ENCODE measurements around the gene KCNJ15. TPM values are rescaled to one million over a fixed set of nuclear protein-coding genes. Genes with fewer than 3 reads are reported as not detected.
A peak's percentile ranks its signal among the peaks of the same experiment; 100 is the strongest.

The KCNJ15 gene
- polyA plus RNA-seq, 2 of the 4 experiments (the other 2 are of a cell fraction), result 0.19 to 0.30 TPM

- POLR2A ChIA-PET, result no interaction called here
- CTCF ChIA-PET, result interaction anchor here (1.1 to 1.8 kb wide), 2 partner anchors 61 to 121 kb away, joined by 3 to 5 read pairs; no protein-coding TSS in a partner anchor
- no peak for FAIRE-seq
- no peak overlapping the region for H3K4me3 ChIP-seq
- no peak for TF ChIP-seq RARB (CRISPR knock-in tag; IDR thresholded peaks at IDR 0.05)
- TF ChIP-seq NFE2L2 (conservative IDR thresholded peaks at IDR 0.05; ENCODE audit: low read length), result no peak
- TF ChIP-seq ATOH8 (CRISPR knock-in tag; IDR thresholded peaks at IDR 0.05; ENCODE audit: low read depth), result no peak
- TF ChIP-seq HOXB13 (CRISPR knock-in tag; IDR thresholded peaks at IDR 0.05; ENCODE audit: low read depth), result no peak
- no peaks in the 10 kb centered on the region for H3K9me3 ChIP-seq
- 91% methylated on average over 5 of the region's 5 CpGs for WGBS (ENCODE audit: missing lambda C conversion rate)
- peak overlapping the region; percentile 15 to 35; a peak in 3 of 6 replicates for H3K27ac ChIP-seq
- ATAC-seq, result no peak
- peaks cover 40% of the 10 kb centered on the region for H3K4me1 ChIP-seq
- H3K4me2 ChIP-seq, result peak overlapping the region; percentile 42
- DNase-seq (ENCODE audit: low read depth in 1 of 2, low spot score in 1 of 2), result no peak
Measured at GRCh38 chr21:38291874-38292273, 35.1 kb downstream of the KCNJ15 start.

- H3K4me2 ChIP-seq, result peak overlapping the region; percentile 42; the same call in 2 of the 3 replicates
- no peak for TF ChIP-seq KDM1A (IDR thresholded peaks at IDR 0.05; ENCODE audit: low read depth)
- TF ChIP-seq EHF (CRISPR knock-in tag; IDR thresholded peaks at IDR 0.05), result no peak
- TF ChIP-seq RCOR1 (IDR thresholded peaks at IDR 0.05; ENCODE audit: low read depth, low read length), result no peak
- TF ChIP-seq JUN (IDR thresholded peaks at IDR 0.05), result no peak
- TF ChIP-seq ESRRA (IDR thresholded peaks at IDR 0.05; ENCODE audit: borderline replicate concordance, low read length), result no peak
- no peak for TF ChIP-seq TP53 (CRISPR knock-in tag; IDR thresholded peaks at IDR 0.05)
- no peak for TF ChIP-seq FOSL2 (IDR thresholded peaks at IDR 0.05)
- TF ChIP-seq FOSL2 (CRISPR knock-in tag; IDR thresholded peaks at IDR 0.05), result no peak
- no peak for TF ChIP-seq MAZ (IDR thresholded peaks at IDR 0.05; ENCODE audit: borderline replicate concordance, low read depth, low read length)
- no peak for TF ChIP-seq HOXB5 (CRISPR knock-in tag; IDR thresholded peaks at IDR 0.05)
- TF ChIP-seq HDAC2 (IDR thresholded peaks at IDR 0.05), result no peak
- TF ChIP-seq EP300 (IDR thresholded peaks at IDR 0.05), result no peak
- TF ChIP-seq JUNB (IDR thresholded peaks at IDR 0.05), result no peak
- no peak for TF ChIP-seq RNF2 (IDR thresholded peaks at IDR 0.05; ENCODE audit: borderline replicate concordance, low read depth)
- TF ChIP-seq HOXB13 (CRISPR knock-in tag; IDR thresholded peaks at IDR 0.05; ENCODE audit: low read depth), result no peak
- TF ChIP-seq SREBF2 (IDR thresholded peaks at IDR 0.05), result no peak
- TF ChIP-seq GATA3 (IDR thresholded peaks at IDR 0.05; ENCODE audit: borderline replicate concordance), result no peak
- no peak for TF ChIP-seq SMC3 (IDR thresholded peaks at IDR 0.05)
- TF ChIP-seq, protein P1, sequence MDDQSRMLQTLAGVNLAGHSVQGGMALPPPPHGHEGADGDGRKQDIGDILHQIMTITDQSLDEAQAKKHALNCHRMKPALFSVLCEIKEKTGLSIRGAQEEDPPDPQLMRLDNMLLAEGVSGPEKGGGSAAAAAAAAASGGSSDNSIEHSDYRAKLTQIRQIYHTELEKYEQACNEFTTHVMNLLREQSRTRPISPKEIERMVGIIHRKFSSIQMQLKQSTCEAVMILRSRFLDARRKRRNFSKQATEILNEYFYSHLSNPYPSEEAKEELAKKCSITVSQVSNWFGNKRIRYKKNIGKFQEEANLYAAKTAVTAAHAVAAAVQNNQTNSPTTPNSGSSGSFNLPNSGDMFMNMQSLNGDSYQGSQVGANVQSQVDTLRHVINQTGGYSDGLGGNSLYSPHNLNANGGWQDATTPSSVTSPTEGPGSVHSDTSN (IDR thresholded peaks at IDR 0.05), result no peak
- H3K4me1 ChIP-seq, result peaks cover 41% of the 10 kb centered on the region
- no peak for DNase-seq (ENCODE audit: low read depth in 1 of 2, low spot score in 1 of 2)
- no peak overlapping the region for H3K4me3 ChIP-seq
- no peaks in the 10 kb centered on the region for H3K9me3 ChIP-seq
- FAIRE-seq, result no peak
- WGBS (ENCODE audit: missing lambda C conversion rate), result 92% methylated on average over 5 of the region's 5 CpGs
- H3K27ac ChIP-seq, result peak overlapping the region; percentile 54 to 75
- ChIA-PET CTCF (interaction anchor here (1.6 to 1.8 kb wide), 2 partner anchors 9 to 60 kb away, joined by 5 read pairs; no protein-coding TSS in a partner anchor), POLR2A (interaction anchor here (0.6 kb wide), 1 partner anchor 10 kb away, joined by 3 read pairs; no protein-coding TSS in a partner anchor)
- ATAC-seq, result no peak
Measured at GRCh38 chr21:38293113-38293512, 36.3 kb downstream of the KCNJ15 start.

GRCh38 chr21:38293765-38294164 lies 37.0 kb downstream of the KCNJ15 start:
- WGBS (ENCODE audit: missing lambda C conversion rate), result 37% methylated on average over 5 of the region's 5 CpGs
- peak overlapping the region; percentile 54 to 75; a peak in 5 of 6 replicates for H3K27ac ChIP-seq
- DNase-seq (ENCODE audit: low read depth in 1 of 2, low spot score in 1 of 2), result no peak
- H3K4me2 ChIP-seq, result peak overlapping the region; percentile 42; the same call in 1 of the 3 replicates
- no peak for FAIRE-seq
- peaks cover 41% of the 10 kb centered on the region for H3K4me1 ChIP-seq
- no peak for ATAC-seq
- H3K9me3 ChIP-seq, result no peaks in the 10 kb centered on the region
- no peak overlapping the region for H3K4me3 ChIP-seq
- ChIA-PET CTCF (interaction anchor here (0.9 to 1.6 kb wide), 3 partner anchors 10 to 63 kb away, joined by 3 to 6 read pairs (median 5); no protein-coding TSS in a partner anchor), POLR2A (interaction anchor here (0.6 to 0.7 kb wide), 2 partner anchors 10 kb away, joined by 3 read pairs; no protein-coding TSS in a partner anchor)
- TF ChIP-seq ELK1 (IDR thresholded peaks at IDR 0.05; ENCODE audit: low read depth, low read length) (no peak), MAZ (IDR thresholded peaks at IDR 0.05; ENCODE audit: borderline replicate concordance, low read depth, low read length) (no peak), ZFP36 (IDR thresholded peaks at IDR 0.05; ENCODE audit: borderline replicate concordance, partially characterized antibody) (no peak), FOSB (CRISPR knock-in tag; IDR thresholded peaks at IDR 0.05) (no peak), ZNF302 (CRISPR knock-in tag; IDR thresholded peaks at IDR 0.05) (no peak)
